CD8-positive, alpha-beta memory T cell (primary cell): Measurements from ENCODE around the gene ACRV1. TPM values are rescaled to one million over a fixed set of nuclear protein-coding genes. Genes with fewer than 3 reads are reported as not detected.

Experiments used
- CTCF ChIA-PET: fragments of 350-600 bp; sonication (Branson Sonifier 250); formaldehyde crosslinking; loops from one replicate; lab custom pipeline; 2021; ENCODE audit warnings: antibody characterized with exemption; lab: Charles Lee
- POLR2A ChIA-PET: fragments of 350-600 bp; sonication (Branson Sonifier 250); formaldehyde crosslinking; loops from one replicate; lab custom pipeline; 2021; ENCODE audit warnings: antibody characterized with exemption; lab: Charles Lee
- DNase-seq, 5 donors: peaks; one replicate each; pipeline versions ENCODE4 v3.0.0 to v3.0.0-alpha.2; 2020 to 2022; ENCODE audit warnings: mixed read lengths in 1 of 5
- H3K27ac ChIP-seq: one replicate; pipeline ENCODE4 v1.7.0; 2013; ENCODE audit warnings: low read depth, mild to moderate bottlenecking, low read length, moderate library complexity
- H3K27me3 ChIP-seq: 2 replicates; pipeline ENCODE4 v1.7.0; 2013; ENCODE audit warnings: low read length, mild to moderate bottlenecking; ENCODE audit not compliant: insufficient read depth, poor library complexity, severe bottlenecking
- H3K36me3 ChIP-seq: 2 replicates; pipeline ENCODE4 v1.7.0; 2013; ENCODE audit warnings: mild to moderate bottlenecking, low read length, moderate library complexity; ENCODE audit not compliant: insufficient read depth
- H3K4me1 ChIP-seq: 2 replicates; pipeline ENCODE4 v1.7.0; 2013; ENCODE audit warnings: mild to moderate bottlenecking, low read length, moderate library complexity; ENCODE audit not compliant: insufficient read depth
- H3K4me3 ChIP-seq: 2 replicates; pipeline ENCODE4 v1.7.0; 2013; ENCODE audit warnings: mild to moderate bottlenecking, low read length
- H3K9me3 ChIP-seq: 2 replicates; pipeline ENCODE4 v1.7.0; 2013; ENCODE audit warnings: mild to moderate bottlenecking, low read length
- H3K27ac Mint-ChIP-seq, 8 donors: one replicate each; pipeline ENCODE4 v1.8.0; 2020 to 2021; ENCODE audit warnings: mixed read lengths in 8 of 8, mild to moderate bottlenecking in 6 of 8, inconsistent platforms in 3 of 8, moderate library complexity in 3 of 8
- H3K27me3 Mint-ChIP-seq, 2 donors: one replicate each; pipeline ENCODE4 v1.8.0; 2020 to 2021; ENCODE audit warnings: mixed read lengths in 2 of 2, mild to moderate bottlenecking in 1 of 2, moderate library complexity in 1 of 2
- H3K36me3 Mint-ChIP-seq, 3 donors: one replicate each; pipeline ENCODE4 v1.8.0; 2020 to 2021; ENCODE audit warnings: mixed read lengths in 3 of 3, inconsistent platforms in 1 of 3, mild to moderate bottlenecking in 1 of 3
- H3K4me1 Mint-ChIP-seq, 3 donors: one replicate each; pipeline ENCODE4 v1.8.0; 2020 to 2021; ENCODE audit warnings: mixed read lengths in 3 of 3, inconsistent platforms in 1 of 3, mild to moderate bottlenecking in 1 of 3
- H3K4me3 Mint-ChIP-seq, 7 donors: one replicate each; pipeline ENCODE4 v1.8.0; 2020 to 2021; ENCODE audit warnings: mixed read lengths in 7 of 7, mild to moderate bottlenecking in 6 of 7, moderate library complexity in 4 of 7, inconsistent platforms in 2 of 7
- H3K9me3 Mint-ChIP-seq, 5 donors: one replicate each; pipeline ENCODE4 v1.8.0; 2020 to 2022; ENCODE audit warnings: mixed read lengths in 5 of 5, mild to moderate bottlenecking in 3 of 5, moderate library complexity in 2 of 5, inconsistent platforms in 1 of 5
- polyA plus RNA-seq: library from polyadenylated mRNA; unstranded; fragments of 300-500 nt; fragmentation: Illumina TruSeq; gene quantifications from one replicate; pipeline ENCODE4 v1.2.3, GENCODE V29; 2021
- total RNA-seq, 2 experiments: library from RNA; stranded (reverse); gene quantifications; one replicate each; pipeline ENCODE4 v1.2.3, GENCODE V29; 2021

ACRV1 gene
- total and polyA plus RNA-seq, 3 experiments from 2014 or later, result not detected

DNA sequence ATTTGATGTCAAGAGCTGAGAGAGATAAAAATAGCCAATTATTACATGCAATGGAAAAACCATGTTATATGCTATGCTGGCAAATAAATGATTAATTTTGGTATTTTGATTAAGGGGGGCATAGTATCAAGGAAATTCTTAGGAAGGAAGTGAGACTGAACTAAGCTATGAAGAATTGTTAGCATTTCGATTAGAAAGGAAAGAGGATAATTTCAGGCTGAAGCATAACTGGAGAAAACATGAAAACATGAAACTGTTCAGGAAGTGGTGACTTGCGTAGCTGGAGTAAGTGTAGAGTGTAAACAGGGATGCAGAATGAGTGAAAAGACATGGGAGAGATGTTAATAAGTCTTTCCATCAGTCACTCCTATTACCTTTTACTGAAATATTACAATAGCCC lies 6.4 kb downstream of the ACRV1 start:
- DNase-seq, result no peak
- no peaks in the 10 kb centered on the region for H3K27me3 ChIP-seq

DNA sequence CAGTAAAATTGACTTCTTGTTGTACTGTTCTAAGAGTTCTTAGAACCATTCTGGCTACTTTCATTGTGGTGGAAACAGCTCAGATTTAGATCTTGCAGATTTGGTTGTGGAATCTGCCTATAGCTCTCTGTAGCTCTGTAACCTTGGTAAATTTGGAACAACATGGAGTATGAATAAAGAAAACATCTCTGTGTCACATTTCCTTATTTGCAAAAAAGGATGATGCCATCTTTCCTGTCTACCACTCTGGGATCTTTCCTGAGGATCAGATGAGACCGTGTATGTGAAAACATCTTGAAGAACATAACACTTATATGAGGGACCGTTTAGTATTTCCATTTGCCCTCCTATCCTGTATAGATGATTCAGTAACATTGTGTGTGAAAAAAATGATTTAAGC lies 9.1 kb downstream of the ACRV1 start:
- CTCF ChIA-PET, result interaction anchor here (0.9 kb wide), 1 partner anchor 9 kb away, joined by 3 read pairs; the partner anchor contains the start of gene ACRV1
- no peak for DNase-seq
- Histone ChIP-seq H3K27ac (no peak overlapping the region), H3K4me3 (no peak overlapping the region), H3K27me3 (no peaks in the 10 kb centered on the region), H3K9me3 (no peaks in the 10 kb centered on the region), H3K36me3 (no peaks in the 10 kb centered on the region), H3K4me1 (no peaks in the 10 kb centered on the region)
- Mint-ChIP-seq H3K27ac (peak overlapping the region in 1 of 8 donors; percentile 11), H3K4me3 (no peak overlapping the region), H3K4me1 (no peaks in the 10 kb centered on the region), H3K36me3 (peaks cover 0 to 16% (median 10%) of the 10 kb centered on the region in 3 donors), H3K27me3 (no peaks in the 10 kb centered on the region), H3K9me3 (peaks cover 0 to 1% (median 0%) of the 10 kb centered on the region in 5 donors)
- POLR2A ChIA-PET, result interaction anchor here (0.7 kb wide), 1 partner anchor 12 kb away, joined by 3 read pairs; no protein-coding TSS in a partner anchor

More for the DNA sequence above, 6.4 kb downstream of the ACRV1 start:
- no peaks in the 10 kb centered on the region for H3K9me3 ChIP-seq
- Mint-ChIP-seq H3K36me3 (peaks cover 0 to 4% (median under 1%) of the 10 kb centered on the region in 3 donors), H3K4me3 (no peak overlapping the region), H3K4me1 (no peaks in the 10 kb centered on the region), H3K27me3 (no peaks in the 10 kb centered on the region), H3K27ac (no peak overlapping the region), H3K9me3 (no peaks in the 10 kb centered on the region)
- ChIA-PET CTCF (no interaction called here), POLR2A (no interaction called here)
- no peaks in the 10 kb centered on the region for H3K4me1 ChIP-seq
- no peaks in the 10 kb centered on the region for H3K36me3 ChIP-seq
- H3K27ac ChIP-seq, result no peak overlapping the region
- H3K4me3 ChIP-seq, result no peak overlapping the region

DNA sequence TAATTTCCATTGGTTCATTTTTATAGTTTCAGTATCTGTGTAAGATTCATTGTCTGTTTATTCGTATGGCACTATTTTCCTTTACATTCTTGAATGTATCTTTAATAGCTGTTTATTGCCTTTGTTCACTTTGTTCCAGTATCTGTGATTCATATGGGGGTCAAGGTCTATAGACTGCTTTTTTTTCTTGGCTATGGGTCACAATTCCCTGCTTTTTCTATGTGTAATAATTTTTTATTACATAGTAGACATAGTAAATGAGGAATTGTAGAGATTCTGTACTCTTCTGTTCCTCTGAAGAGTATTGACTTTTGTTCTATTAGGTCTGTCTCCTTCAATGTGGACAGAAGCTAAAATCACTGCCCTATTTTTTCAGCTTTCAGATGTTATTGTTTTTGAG lies 10.5 kb downstream of the ACRV1 start:
- CTCF ChIA-PET, result no interaction called here
- H3K9me3 Mint-ChIP-seq, result peaks cover 0 to 1% (median 0%) of the 10 kb centered on the region in 5 donors
- DNase-seq, result no peak

DNA sequence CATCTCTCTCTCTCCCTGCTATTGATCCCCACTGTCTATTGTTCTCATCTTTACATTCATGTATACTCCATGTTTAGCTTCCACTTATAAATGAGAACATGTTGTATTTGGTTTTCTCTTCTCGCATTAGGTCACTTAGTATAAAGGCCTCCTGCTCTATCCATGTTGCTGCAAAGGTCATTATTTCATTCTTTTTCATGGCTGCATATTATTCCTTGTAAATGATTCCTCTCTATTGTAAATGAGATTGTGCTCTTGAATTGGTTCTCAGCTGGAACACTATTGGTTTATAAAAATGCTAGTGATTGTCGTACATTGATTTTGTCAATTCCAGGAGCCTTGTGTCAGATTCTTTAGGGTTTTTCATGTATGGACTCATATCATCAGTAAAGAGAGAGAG lies 13.5 kb downstream of the ACRV1 start:
- H3K27ac Mint-ChIP-seq, result no peak overlapping the region
- DNase-seq, result no peak
- H3K27me3 ChIP-seq, result no peaks in the 10 kb centered on the region
- H3K9me3 ChIP-seq, result no peaks in the 10 kb centered on the region
- no peaks in the 10 kb centered on the region for H3K36me3 ChIP-seq
- ChIA-PET CTCF (no interaction called here), POLR2A (no interaction called here)
- H3K36me3 Mint-ChIP-seq, result peaks cover 0 to 27% (median 14%) of the 10 kb centered on the region in 3 donors
- no peak overlapping the region for H3K4me3 Mint-ChIP-seq
- peaks cover 0 to 1% (median 0%) of the 10 kb centered on the region in 5 donors for H3K9me3 Mint-ChIP-seq
- H3K4me1 Mint-ChIP-seq, result peaks cover 0 to 4% (median 0%) of the 10 kb centered on the region in 3 donors
- no peaks in the 10 kb centered on the region for H3K27me3 Mint-ChIP-seq
- no peak overlapping the region for H3K4me3 ChIP-seq
- no peak overlapping the region for H3K27ac ChIP-seq
- no peaks in the 10 kb centered on the region for H3K4me1 ChIP-seq

More for the DNA sequence above, 10.5 kb downstream of the ACRV1 start:
- Mint-ChIP-seq H3K36me3 (peaks cover 0 to 24% (median 10%) of the 10 kb centered on the region in 3 donors), H3K27me3 (no peaks in the 10 kb centered on the region), H3K27ac (no peak overlapping the region), H3K4me1 (no peaks in the 10 kb centered on the region), H3K4me3 (no peak overlapping the region)
- no peak overlapping the region for H3K4me3 ChIP-seq
- POLR2A ChIA-PET, result no interaction called here
- H3K27ac ChIP-seq, result no peak overlapping the region
- H3K36me3 ChIP-seq, result no peaks in the 10 kb centered on the region
- no peaks in the 10 kb centered on the region for H3K4me1 ChIP-seq
- H3K9me3 ChIP-seq, result no peaks in the 10 kb centered on the region
- no peaks in the 10 kb centered on the region for H3K27me3 ChIP-seq

DNA sequence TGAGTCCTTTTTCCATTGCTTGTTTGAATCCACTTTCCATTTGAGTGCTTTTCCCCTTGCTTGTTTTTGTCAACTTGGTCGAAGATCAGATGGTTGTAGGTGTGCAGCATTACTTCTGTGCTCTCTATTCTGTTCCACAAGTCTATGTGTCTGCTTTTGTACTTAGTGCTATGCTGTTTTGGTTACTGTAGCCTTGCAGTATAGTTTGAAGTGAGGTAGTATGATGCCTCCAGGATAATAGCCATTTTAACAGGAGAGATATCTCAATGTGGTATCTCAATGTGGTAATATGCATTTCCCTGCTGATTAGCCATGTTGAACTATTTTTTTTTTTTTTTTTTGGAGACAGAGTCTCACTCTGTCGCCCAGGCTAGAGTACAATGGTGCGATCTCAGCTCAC lies 16.7 kb downstream of the ACRV1 start:
- Histone ChIP-seq H3K27ac (no peak overlapping the region), H3K27me3 (no peaks in the 10 kb centered on the region), H3K9me3 (no peaks in the 10 kb centered on the region), H3K4me1 (no peaks in the 10 kb centered on the region), H3K4me3 (no peak overlapping the region), H3K36me3 (no peaks in the 10 kb centered on the region)
- Mint-ChIP-seq H3K36me3 (peaks cover 0 to 23% (median 10%) of the 10 kb centered on the region in 3 donors), H3K4me1 (peaks cover 0 to 4% (median 0%) of the 10 kb centered on the region in 3 donors), H3K27me3 (no peaks in the 10 kb centered on the region), H3K27ac (no peak overlapping the region), H3K4me3 (no peak overlapping the region), H3K9me3 (peaks cover 0 to 1% (median 0%) of the 10 kb centered on the region in 5 donors)
- no peak for DNase-seq
- POLR2A ChIA-PET, result no interaction called here
- CTCF ChIA-PET, result no interaction called here

DNA sequence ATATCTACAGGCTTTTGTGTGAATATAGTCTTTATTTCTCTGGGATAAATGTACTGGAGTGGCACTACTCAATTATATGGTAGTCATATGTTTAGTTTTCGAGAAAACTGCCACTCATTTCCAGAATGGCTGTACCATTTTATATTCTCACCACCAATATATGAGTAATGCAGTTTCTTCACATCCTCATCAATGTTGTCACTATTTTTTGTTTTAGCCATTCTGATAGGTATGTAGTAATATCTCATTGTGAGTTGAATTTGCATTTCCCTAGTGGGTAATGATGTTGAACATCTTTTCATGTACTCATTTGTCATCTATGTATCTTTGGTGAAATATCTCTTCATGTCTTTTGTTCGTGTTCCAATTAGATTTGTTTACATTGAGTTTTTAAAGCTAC lies 18.0 kb downstream of the ACRV1 start:
- no peaks in the 10 kb centered on the region for H3K36me3 ChIP-seq
- Mint-ChIP-seq H3K36me3 (peaks cover 0 to 18% (median 7%) of the 10 kb centered on the region in 3 donors), H3K27me3 (no peaks in the 10 kb centered on the region), H3K9me3 (peaks cover 0 to 1% (median 0%) of the 10 kb centered on the region in 5 donors), H3K4me3 (no peak overlapping the region), H3K4me1 (peaks cover 0 to 4% (median 0%) of the 10 kb centered on the region in 3 donors), H3K27ac (no peak overlapping the region)
- no peaks in the 10 kb centered on the region for H3K9me3 ChIP-seq
- CTCF ChIA-PET, result no interaction called here
- DNase-seq, result no peak
- no peak overlapping the region for H3K4me3 ChIP-seq
- no peaks in the 10 kb centered on the region for H3K4me1 ChIP-seq
- H3K27me3 ChIP-seq, result no peaks in the 10 kb centered on the region
- POLR2A ChIA-PET, result no interaction called here
- H3K27ac ChIP-seq, result no peak overlapping the region

DNA sequence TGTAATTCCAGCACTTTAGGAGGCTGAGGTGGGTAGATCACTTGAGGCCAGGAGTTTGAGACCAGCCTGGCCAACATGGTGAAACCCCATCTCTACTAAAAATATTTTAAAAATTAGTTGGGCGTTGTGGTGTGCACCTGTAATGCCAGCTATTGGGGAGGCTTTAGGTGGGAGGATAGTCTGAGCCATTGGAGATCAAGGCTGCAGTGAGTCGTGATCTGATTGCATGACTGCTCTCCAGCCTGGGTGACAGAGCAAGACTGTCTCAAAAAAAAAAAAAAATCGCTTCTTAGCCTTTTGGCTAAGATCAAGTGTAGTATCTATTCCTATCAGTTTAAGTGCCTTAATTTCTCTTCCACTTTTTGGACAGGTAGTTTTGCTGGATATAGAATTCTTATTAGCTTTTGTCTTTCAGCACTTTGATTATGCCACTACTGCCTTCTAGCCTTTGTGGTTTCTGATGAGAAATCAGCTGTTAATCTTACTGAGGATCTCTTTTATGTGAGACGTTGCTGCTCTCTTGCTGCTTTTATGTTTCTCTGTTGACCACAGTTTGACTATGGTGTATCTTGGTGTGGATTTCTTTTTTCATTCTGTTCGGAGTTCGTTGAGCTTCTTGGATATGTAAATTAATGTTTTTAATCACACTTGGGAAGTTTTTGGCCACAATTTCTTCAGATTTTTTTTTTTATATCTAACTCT lies 31.0 kb downstream of the ACRV1 start:
- H3K4me3 Mint-ChIP-seq, result peak overlapping the region in 1 of 7 donors; percentile 2
- Histone ChIP-seq H3K27me3 (no peaks in the 10 kb centered on the region), H3K27ac (no peak overlapping the region), H3K9me3 (no peaks in the 10 kb centered on the region), H3K36me3 (no peaks in the 10 kb centered on the region), H3K4me3 (no peak overlapping the region), H3K4me1 (no peaks in the 10 kb centered on the region)
- H3K36me3 Mint-ChIP-seq, result no peaks in the 10 kb centered on the region
- no peaks in the 10 kb centered on the region for H3K27me3 Mint-ChIP-seq
- POLR2A ChIA-PET, result no interaction called here
- peaks cover 7 to 9% (median 7%) of the 10 kb centered on the region in 3 donors for H3K4me1 Mint-ChIP-seq
- no peak for DNase-seq
- CTCF ChIA-PET, result no interaction called here
- H3K27ac Mint-ChIP-seq, result peak overlapping the region in 3 of 8 donors; percentile 2 to 4 (median 3)
- H3K9me3 Mint-ChIP-seq, result no peaks in the 10 kb centered on the region

DNA sequence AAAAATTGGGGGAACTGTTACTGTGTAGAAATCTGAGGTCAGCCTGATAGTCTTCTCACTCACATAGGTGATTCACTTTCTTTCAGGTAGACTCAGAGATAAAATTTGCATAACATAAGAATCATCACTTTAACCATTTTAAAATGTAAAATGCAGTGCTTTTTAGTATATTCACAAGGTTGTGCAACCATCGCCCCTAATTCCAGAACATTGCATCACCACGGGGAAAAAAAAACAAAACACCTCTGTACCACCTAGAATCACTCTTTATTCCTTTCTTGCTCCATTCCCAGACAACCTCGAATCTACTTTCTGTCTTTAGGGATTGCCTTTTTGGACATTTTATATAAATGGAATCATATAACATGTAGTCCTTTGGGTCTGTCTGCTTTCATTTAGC lies 34.8 kb downstream of the ACRV1 start:
- Mint-ChIP-seq H3K27ac (no peak overlapping the region), H3K4me1 (peaks cover 7 to 9% (median 7%) of the 10 kb centered on the region in 3 donors)

More for the DNA sequence above, 34.8 kb downstream of the ACRV1 start:
- H3K9me3 Mint-ChIP-seq, result no peaks in the 10 kb centered on the region
- no peaks in the 10 kb centered on the region for H3K36me3 ChIP-seq
- ChIA-PET POLR2A (no interaction called here), CTCF (no interaction called here)
- H3K4me3 Mint-ChIP-seq, result no peak overlapping the region
- no peak overlapping the region for H3K4me3 ChIP-seq
- no peaks in the 10 kb centered on the region for H3K9me3 ChIP-seq
- no peaks in the 10 kb centered on the region for H3K27me3 Mint-ChIP-seq
- H3K27me3 ChIP-seq, result no peaks in the 10 kb centered on the region
- H3K27ac ChIP-seq, result no peak overlapping the region
- H3K4me1 ChIP-seq, result no peaks in the 10 kb centered on the region
- no peak for DNase-seq
- no peaks in the 10 kb centered on the region for H3K36me3 Mint-ChIP-seq
